H1 (cell line): ENCODE data around the gene BOLL. TPM values are rescaled to one million over a fixed set of nuclear protein-coding genes. Genes with fewer than 3 reads are reported as not detected.

Experiments
- CHD7 ChIP-seq: fragments of 300-600 bp; sonication (generic); IDR thresholded peaks from 2 replicates; pipeline ENCODE4 v1.7.1; 2012; ENCODE audit warnings: low read length, moderate library complexity, mild to moderate bottlenecking, inconsistent platforms; ENCODE audit not compliant: insufficient replicate concordance
- CTBP2 ChIP-seq: IDR thresholded peaks from 2 replicates; pipeline ENCODE4 v1.7.0; 2011; ENCODE audit warnings: borderline replicate concordance, mild to moderate bottlenecking, moderate library complexity, mixed read lengths, low read length; ENCODE audit not compliant: insufficient read depth, insufficient read length
- TEAD4 ChIP-seq: IDR thresholded peaks from 2 replicates; pipeline ENCODE4 v1.6.1; 2012; ENCODE audit warnings: low read depth, low read length, inconsistent platforms, mixed read lengths
- USF2 ChIP-seq: IDR thresholded peaks from 2 replicates; pipeline ENCODE4 v1.6.1; 2011; ENCODE audit warnings: low read length, improper control_type of control experiment
- polyA plus RNA-seq, 7 experiments: library from polyadenylated mRNA; depleted of rRNA in 3 of 7; stranded (reverse) in 5 of 7; unstranded in 2 of 7; fragments of >200 nt in 5 of 7; fragments of 200-250 nt in 2 of 7; gene quantifications; 1 replicate in 5 of 7; 2 replicates in 1 of 7; 4 replicates in 1 of 7; pipeline versions ENCODE4 v1.2.1 to v1.2.3, GENCODE V29; 2011 to 2013; ENCODE audit warnings: missing spikeins in 2 of 7, mixed read lengths in 2 of 7
- total RNA-seq: library from RNA; stranded (reverse); fragmentation: NEBNext Ultra II Directional; extraction: Animal tissue kit (Norgen Biotek cat#: 25700); gene quantifications from 2 replicates; pipeline ENCODE4 v1.2.1, GENCODE V29; 2021

The BOLL gene
- total and polyA plus RNA-seq, 2 of the 8 experiments (the other 6 are each of a cell fraction or from before 2014, with no cell fraction given), result not detected

GRCh38 chr2:197711578-197711977 lies 73.5 kb downstream of the BOLL start (continued):
- TF ChIP-seq CHD7 (no peak), USF2 (no peak), CTBP2 (no peak), TEAD4 (no peak)
